NCI-H69 (cell line): ENCODE measurements around the gene RNF227.
A peak's percentile ranks its signal among the peaks of the same experiment; 100 is the strongest.

ENCODE experiments used
- DNase-seq: peaks from one replicate; lab custom pipeline; 2025; lab: John Stamatoyannopoulos, UW

Gene RNF227

GRCh38 chr17:7930841-7931631 is 14.9 kb upstream of the RNF227 start:
- no peak for DNase-seq

GRCh38 chr17:7929158-7930023 is 13.3 kb upstream of the RNF227 start, which contains the start of gene KCNAB3:
Gene KCNAB3, minus strand, starts transcription at chr17:7929856. Its CDS starts 421 bp downstream, at chr17:7929435.
- peak; percentile 81 for DNase-seq

GRCh38 chr17:7927596-7927995 is 11.5 kb upstream of the RNF227 start:
- DNase-seq = no peak

GRCh38 chr17:7922845-7923628 is 6.9 kb upstream of the RNF227 start:
- DNase-seq = no peak

GRCh38 chr17:7922269-7922844 is 6.3 kb upstream of the RNF227 start:
- no peak for DNase-seq

GRCh38 chr17:7916808-7917207 is 719 bp upstream of the RNF227 start:
- no peak for DNase-seq

- DNase-seq = no peak
Observed at GRCh38 chr17:7916385-7916682, 245 bp upstream of the RNF227 start.

GRCh38 chr17:7915179-7915610 is 894 bp downstream of the RNF227 start:
- no peak for DNase-seq

GRCh38 chr17:7912927-7913524 is 3.1 kb downstream of the RNF227 start:
- peak; percentile 65 for DNase-seq

GRCh38 chr17:7911116-7911515 is 5.0 kb downstream of the RNF227 start:
- no peak for DNase-seq

- no peak for DNase-seq
Observed at GRCh38 chr17:7910711-7911110, 5.4 kb downstream of the RNF227 start.

GRCh38 chr17:7910281-7910680 is 5.8 kb downstream of the RNF227 start:
- no peak for DNase-seq

- no peak for DNase-seq
Observed at GRCh38 chr17:7909089-7909488, 7.0 kb downstream of the RNF227 start.

GRCh38 chr17:7903154-7904103 is 12.7 kb downstream of the RNF227 start:
- no peak for DNase-seq

GRCh38 chr17:7897773-7898172 is 18.3 kb downstream of the RNF227 start:
- DNase-seq = no peak

- DNase-seq = no peak
Observed at GRCh38 chr17:7897090-7897489, 19.0 kb downstream of the RNF227 start.

GRCh38 chr17:7894866-7895265 is 21.2 kb downstream of the RNF227 start:
- no peak for DNase-seq

GRCh38 chr17:7894226-7894625 is 21.9 kb downstream of the RNF227 start:
- DNase-seq = no peak

GRCh38 chr17:7893187-7893880 is 22.8 kb downstream of the RNF227 start:
- DNase-seq = no peak
